K562 (cell line): Measurements from ENCODE around the gene ZNF862. TPM values are rescaled to one million over a fixed set of nuclear protein-coding genes. Genes with fewer than 3 reads are reported as not detected.

ENCODE experiments used
- ATAC-seq: fragments of 200-7000 bp; cut with Tn5 transposase; 3 replicates; pipeline ENCODE4 v1.9.1; 2020; ENCODE audit warnings: moderate library complexity
- BruUV-seq: library from RNA; stranded (reverse); fragments of 400-500 nt; replicated peaks from 2 replicates; lab custom pipeline; 2021; lab: Mats Ljungman, UMichigan
- CTCF ChIA-PET: fragments of 300-600 bp; formaldehyde crosslinking; extraction: SDS; loops from one replicate; lab custom pipeline; 2021; ENCODE audit warnings: low intra/inter-chr PET ratio; lab: Yijun Ruan, JAX
- POLR2A ChIA-PET: fragments of 300-600, 350-650 bp; sonication (Branson Sonifier 250); formaldehyde crosslinking; extraction: SDS; loops from one replicate; lab custom pipeline; 2021; ENCODE audit warnings: antibody characterized with exemption, inconsistent platforms; lab: Yijun Ruan, JAX
- DNase-seq, 4 experiments: peaks; one replicate each; pipeline versions ENCODE4 v3.0.0 to v3.0.0-alpha.2; 2011 to 2018; ENCODE audit warnings: low spot score in 3 of 4, mixed read lengths in 3 of 4; ENCODE audit errors: extremely low read depth in 1 of 4
- FAIRE-seq: peaks from 2 replicates; lab custom pipeline; 2011; peaks lifted over from hg19 to GRCh38; lab: Jason Lieb, UNC
- H2AFZ ChIP-seq: 2 replicates; pipeline ENCODE4 v1.6.0; 2011; ENCODE audit warnings: low read depth, low read length, control low read depth, inconsistent platforms
- H3K27ac ChIP-seq: fragments of 200-600 bp; 3 replicates; pipeline ENCODE4 v1.8.0; 2011; ENCODE audit warnings: low read depth, mild to moderate bottlenecking, control low read depth, inconsistent platforms, low read length, moderate library complexity, mixed read lengths; ENCODE audit errors: extremely low read depth
- H3K27me3 ChIP-seq, 2 experiments: fragments of 300-600 bp in 1 of 2; 2 replicates in 1 of 2; 3 replicates in 1 of 2; pipeline versions ENCODE4 v1.6.0 to v1.8.0; 2011; ENCODE audit warnings: inconsistent platforms in 2 of 2, low read length in 2 of 2, mild to moderate bottlenecking in 1 of 2, mixed read lengths in 1 of 2, moderate library complexity in 1 of 2; ENCODE audit not compliant: control insufficient read depth in 2 of 2, insufficient read depth in 2 of 2
- H3K36me3 ChIP-seq: fragments of 300-600 bp; 3 replicates; pipeline ENCODE4 v1.8.0; 2011; ENCODE audit warnings: mild to moderate bottlenecking, low read length, inconsistent platforms; ENCODE audit not compliant: control insufficient read depth, insufficient read depth
- H3K4me1 ChIP-seq, 2 experiments: fragments of 200-600 bp in 1 of 2; replicated peaks in 1 of 2; 2 replicates in 1 of 2; 3 replicates in 1 of 2; pipeline versions ENCODE4 v1.5.1 to v1.8.0; 2011; ENCODE audit warnings: inconsistent platforms in 2 of 2, low read length in 2 of 2, mild to moderate bottlenecking in 1 of 2, mixed read lengths in 1 of 2, moderate library complexity in 1 of 2; ENCODE audit not compliant: control insufficient read depth in 2 of 2, insufficient read depth in 2 of 2
- H3K4me2 ChIP-seq: 2 replicates; pipeline ENCODE4 v1.6.1; 2011; ENCODE audit warnings: low read length, control low read depth, inconsistent platforms, mixed read lengths; ENCODE audit not compliant: insufficient read depth
- H3K4me3 ChIP-seq: fragments of 200-600 bp; sonication (generic), shearing (Covaris generic); 2 replicates; pipeline ENCODE4 v1.5.1; 2016; ENCODE audit warnings: control low read depth, inconsistent platforms
- H3K79me2 ChIP-seq: fragments of 200-600 bp; 3 replicates; pipeline ENCODE4 v1.8.0; 2011; ENCODE audit warnings: low read length, inconsistent platforms; ENCODE audit not compliant: control insufficient read depth, insufficient read depth
- H3K9ac ChIP-seq, 2 experiments: 2 replicates each; pipeline versions ENCODE4 v1.6.0 to v1.6.1; 2011; ENCODE audit warnings: low read depth in 2 of 2, low read length in 2 of 2, control low read depth in 1 of 2, inconsistent platforms in 1 of 2, mild to moderate bottlenecking in 1 of 2, mixed read lengths in 1 of 2; ENCODE audit not compliant: insufficient read depth in 1 of 2
- H3K9me1 ChIP-seq: one replicate; pipeline ENCODE4 v1.6.0; 2011; ENCODE audit warnings: inconsistent platforms, mild to moderate bottlenecking, low read length, moderate library complexity; ENCODE audit not compliant: control insufficient read depth, insufficient read depth
- H3K9me3 ChIP-seq: replicated peaks from 2 replicates; pipeline ENCODE4 v1.5.1; 2011; ENCODE audit warnings: low read depth, low read length, inconsistent platforms; ENCODE audit not compliant: control insufficient read depth, insufficient read depth
- H4K20me1 ChIP-seq: replicated peaks from 2 replicates; pipeline ENCODE4 v1.6.1; 2011; ENCODE audit warnings: low read length, inconsistent platforms, mixed read lengths; ENCODE audit not compliant: control insufficient read depth, insufficient read depth
- CBFA2T3 ChIP-seq: fragments of 450-650 bp; IDR thresholded peaks from 2 replicates; pipeline ENCODE4 v1.6.1; 2017
- ESRRA ChIP-seq: fragments of 450-650 bp; IDR thresholded peaks from 2 replicates; pipeline ENCODE4 v1.6.1; 2014; ENCODE audit warnings: low read depth, mild to moderate bottlenecking, moderate library complexity, borderline replicate concordance
- ETS2 ChIP-seq: IDR thresholded peaks from 2 replicates; pipeline ENCODE4 v1.6.1; 2016; ENCODE audit warnings: borderline replicate concordance, missing genetic modification characterization, mild to moderate bottlenecking, moderate library complexity, missing compliant biosample characterization; ENCODE audit not compliant: poor library complexity, severe bottlenecking
- KAT7 ChIP-seq: sonication (generic); formaldehyde crosslinking; IDR thresholded peaks from 2 replicates; pipeline ENCODE4 v1.8.0; 2022; ENCODE audit warnings: missing genetic modification reagents, mild to moderate bottlenecking, borderline replicate concordance
- MYC ChIP-seq, 2 experiments: fragments of 250-450 bp in 1 of 2; sonication (Bioruptor Pico) in 1 of 2; IDR thresholded peaks; 2 replicates each; pipeline versions ENCODE4 v1.5.1 to v1.6.1; 2012 to 2021; ENCODE audit warnings: low read depth in 2 of 2, borderline replicate concordance in 1 of 2, improper control_type of control experiment in 1 of 2, low read length in 1 of 2, mild to moderate bottlenecking in 1 of 2, moderate library complexity in 1 of 2
- PHTF2 ChIP-seq: fragments of 250-450 bp; sonication (Bioruptor Pico); IDR thresholded peaks from 2 replicates; pipeline ENCODE4 v1.5.0; 2021; ENCODE audit warnings: mild to moderate bottlenecking
- TGIF2 ChIP-seq: sonication (generic); formaldehyde crosslinking; IDR thresholded peaks from 2 replicates; pipeline ENCODE4 v1.8.1; 2022; ENCODE audit warnings: mild to moderate bottlenecking, missing genetic modification reagents, moderate library complexity
- ZNF766 ChIP-seq: fragments of 200-800 bp; sonication (Bioruptor generic); conservative IDR thresholded peaks from 2 replicates; pipeline ENCODE4 v1.6.1; 2016; ENCODE audit warnings: missing genetic modification characterization, missing compliant biosample characterization
- WGBS: fragments of 100-300 bp; shearing (Covaris generic); methylation state at CpG from one replicate; pipeline ENCODE4 v1.1.6; 2016; ENCODE audit warnings: low coverage, mixed read lengths; ENCODE audit not compliant: insufficient coverage; ENCODE audit errors: missing lambda C conversion rate; 5-methylcytosine and 5-hydroxymethylcytosine counted together
- in situ Hi-C: fragments of 300-500 bp; cut with MboI; formaldehyde crosslinking; loops from 4 replicates; pipeline ENCODE4 v1.15.0; 2018; ENCODE audit warnings: inconsistent platforms, mixed read lengths
- intact Hi-C: fragments of 100-400 bp; cut with micrococcal nuclease; formaldehyde crosslinking; loops from 2 replicates; pipeline ENCODE4 v1.14.2; 2022
- polyA plus RNA-seq, 8 experiments: library from polyadenylated mRNA; depleted of rRNA in 4 of 8; stranded (reverse) in 5 of 8; unstranded in 3 of 8; fragments of >200 nt; fragmentation: Nextera tagmentation in 2 of 8; fragmentation: Illumina TruSeq in 1 of 8; extraction: Ambion mirVana in 2 of 8; extraction: Trizol in 1 of 8; gene quantifications; 2 replicates each; pipeline versions ENCODE4 v1.2.1 to v1.2.3, GENCODE V29; 2011 to 2014; ENCODE audit warnings: inconsistent platforms in 1 of 8, missing spikeins in 1 of 8
- total RNA-seq, 7 experiments: library from RNA; depleted of rRNA in 6 of 7; stranded (reverse); fragments of >200 nt in 6 of 7; fragmentation: Illumina TruSeq in 2 of 7; extraction: Trizol in 2 of 7; gene quantifications; 2 replicates each; pipeline versions ENCODE4 v1.2.1 to v1.2.3, GENCODE V29; 2011 to 2021; ENCODE audit warnings: low replicate concordance in 1 of 7
- TF ChIP-seq, protein P1 (sequence below): fragments of 250-450 bp; sonication (Bioruptor Pico); IDR thresholded peaks from 2 replicates; pipeline ENCODE4 v1.4.0; 2020; ENCODE audit warnings: mild to moderate bottlenecking

Gene ZNF862
- total and polyA plus RNA-seq, 9 of the 15 experiments (the other 6 are each of a cell fraction or from before 2014, with no cell fraction given), result 1.1 to 3.9 (median 2.6) TPM

DNA sequence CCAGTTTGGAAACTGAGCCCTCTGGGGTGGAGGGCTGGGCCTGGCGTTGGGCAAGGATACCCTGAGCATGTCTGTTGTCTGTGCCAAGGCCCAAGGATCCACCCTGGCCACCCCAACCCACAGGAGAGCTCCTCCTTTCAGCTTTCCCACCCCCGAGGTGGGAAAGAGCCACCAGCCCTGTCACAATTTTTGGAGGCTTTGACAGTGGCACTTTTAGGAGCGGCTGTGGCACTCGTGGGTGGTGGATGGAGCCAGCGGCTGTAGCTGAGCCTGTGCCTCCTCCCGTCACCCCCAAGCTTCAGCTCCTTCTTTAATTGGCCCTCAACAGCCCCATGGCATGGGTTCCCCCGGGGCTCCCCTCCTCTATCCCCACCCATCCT, 18.2 kb upstream of the ZNF862 start:
- intact Hi-C loops, result no loop called here
- Histone ChIP-seq H3K9ac (no peak overlapping the region), H3K79me2 (no peaks in the 10 kb centered on the region), H3K4me2 (no peak overlapping the region), H3K27ac (no peak overlapping the region), H3K9me3 (no peaks in the 10 kb centered on the region), H4K20me1 (peaks cover 28% of the 10 kb centered on the region), H2AFZ (no peak overlapping the region), H3K36me3 (no peaks in the 10 kb centered on the region), H3K4me1 (peaks cover 0 to 77% of the 10 kb centered on the region in 2 experiments; a peak in 2 of 5 replicates), H3K4me3 (no peak overlapping the region), H3K9me1 (no peaks in the 10 kb centered on the region), H3K27me3 (peaks cover 29 to 98% of the 10 kb centered on the region in 2 experiments; a peak in 4 of 5 replicates)
- CTCF ChIA-PET, result no interaction called here
- WGBS, result under 1% methylated on average over 7 of the region's 7 CpGs
- TF ChIP-seq CBFA2T3 (no peak), KAT7 (no peak), ESRRA (no peak), MYC (IDR thresholded peaks at IDR 0.05; ENCODE audit: low read depth, low read length) (no peak), MYC (CRISPR knock-in tag; IDR thresholded peaks at IDR 0.05; ENCODE audit: borderline replicate concordance, low read depth) (no peak), PHTF2 (CRISPR knock-in tag) (no peak), TGIF2 (CRISPR knock-in tag) (no peak), ZNF766 (CRISPR knock-in tag) (no peak), ETS2 (tag) (no peak)
- TF ChIP-seq, protein P1, sequence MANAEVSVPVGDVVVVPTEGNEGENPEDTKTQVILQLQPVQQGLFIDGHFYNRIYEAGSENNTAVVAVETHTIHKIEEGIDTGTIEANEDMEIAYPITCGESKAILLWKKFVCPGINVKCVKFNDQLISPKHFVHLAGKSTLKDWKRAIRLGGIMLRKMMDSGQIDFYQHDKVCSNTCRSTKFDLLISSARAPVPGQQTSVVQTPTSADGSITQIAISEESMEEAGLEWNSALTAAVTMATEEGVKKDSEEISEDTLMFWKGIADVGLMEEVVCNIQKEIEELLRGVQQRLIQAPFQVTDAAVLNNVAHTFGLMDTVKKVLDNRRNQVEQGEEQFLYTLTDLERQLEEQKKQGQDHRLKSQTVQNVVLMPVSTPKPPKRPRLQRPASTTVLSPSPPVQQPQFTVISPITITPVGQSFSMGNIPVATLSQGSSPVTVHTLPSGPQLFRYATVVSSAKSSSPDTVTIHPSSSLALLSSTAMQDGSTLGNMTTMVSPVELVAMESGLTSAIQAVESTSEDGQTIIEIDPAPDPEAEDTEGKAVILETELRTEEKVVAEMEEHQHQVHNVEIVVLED (CRISPR knock-in tag), result no peak
- POLR2A ChIA-PET, result interaction anchor here (0.7 to 1.0 kb wide), 3 partner anchors 9 to 113 kb away, joined by 3 to 4 read pairs (median 3); no protein-coding TSS in a partner anchor
- no TSS peak for BruUV-seq
- FAIRE-seq (no peak), ATAC-seq (no peak), DNase-seq (no peak)
- in situ Hi-C loops, result no loop called here
